Esophagus muscularis mucosa (tissue), 4 donors: ENCODE data around the gene BTRC.

Source experiments
- EP300 ChIP-seq: sonication (generic); formaldehyde crosslinking; IDR thresholded peaks from one replicate; pipeline ENCODE4 v1.6.1; 2017; ENCODE audit warnings: antibody characterized with exemption
- POLR2A ChIP-seq: fragments of 450-650 bp; IDR thresholded peaks from one replicate; pipeline ENCODE4 v1.6.1; 2017; ENCODE audit warnings: antibody characterized with exemption, moderate library complexity, mild to moderate bottlenecking, low read depth
- POLR2AphosphoS5 ChIP-seq, 2 donors: sonication (generic); formaldehyde crosslinking; IDR thresholded peaks; one replicate each; pipeline ENCODE4 v1.6.1; 2017; ENCODE audit warnings: antibody characterized with exemption in 2 of 2
- TF ChIP-seq, protein P1 (sequence below), 3 experiments: fragments of 200-600 bp in 2 of 3; fragments of 450-650 bp in 1 of 3; sonication (generic) in 2 of 3; IDR thresholded peaks; one replicate each; pipeline ENCODE4 v1.5.1; 2017 to 2019; ENCODE audit warnings: antibody characterized with exemption in 3 of 3, mild to moderate bottlenecking in 2 of 3, moderate library complexity in 1 of 3

GRCh38 chr10:101484175-101484745, 130.3 kb downstream of the BTRC start:
- TF ChIP-seq, protein P1, sequence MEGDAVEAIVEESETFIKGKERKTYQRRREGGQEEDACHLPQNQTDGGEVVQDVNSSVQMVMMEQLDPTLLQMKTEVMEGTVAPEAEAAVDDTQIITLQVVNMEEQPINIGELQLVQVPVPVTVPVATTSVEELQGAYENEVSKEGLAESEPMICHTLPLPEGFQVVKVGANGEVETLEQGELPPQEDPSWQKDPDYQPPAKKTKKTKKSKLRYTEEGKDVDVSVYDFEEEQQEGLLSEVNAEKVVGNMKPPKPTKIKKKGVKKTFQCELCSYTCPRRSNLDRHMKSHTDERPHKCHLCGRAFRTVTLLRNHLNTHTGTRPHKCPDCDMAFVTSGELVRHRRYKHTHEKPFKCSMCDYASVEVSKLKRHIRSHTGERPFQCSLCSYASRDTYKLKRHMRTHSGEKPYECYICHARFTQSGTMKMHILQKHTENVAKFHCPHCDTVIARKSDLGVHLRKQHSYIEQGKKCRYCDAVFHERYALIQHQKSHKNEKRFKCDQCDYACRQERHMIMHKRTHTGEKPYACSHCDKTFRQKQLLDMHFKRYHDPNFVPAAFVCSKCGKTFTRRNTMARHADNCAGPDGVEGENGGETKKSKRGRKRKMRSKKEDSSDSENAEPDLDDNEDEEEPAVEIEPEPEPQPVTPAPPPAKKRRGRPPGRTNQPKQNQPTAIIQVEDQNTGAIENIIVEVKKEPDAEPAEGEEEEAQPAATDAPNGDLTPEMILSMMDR (IDR thresholded peaks at IDR 0.05): no peak
- TF ChIP-seq POLR2A: no peak
- no peak for TF ChIP-seq POLR2AphosphoS5 (IDR thresholded peaks at IDR 0.05)
- no peak for TF ChIP-seq EP300
